Endometrial microvascular endothelial cells (primary cell): Measurements from ENCODE around the gene PLCH1. TPM values are rescaled to one million over a fixed set of nuclear protein-coding genes. Genes with fewer than 3 reads are reported as not detected.

ENCODE experiments used
- in situ Hi-C: cut with HindIII; loops from 2 replicates; pipeline ENCODE4 v1.10.0; 2017; ENCODE audit warnings: low sequenced_read_pairs, low pct_unique_long_range_greater_than_20kb; ENCODE audit errors: inconsistent ontology term
- total RNA-seq: library from RNA; depleted of rRNA; stranded (reverse); fragments of >200 nt; gene quantifications from one replicate; pipeline ENCODE4 v1.2.3, GENCODE V29; 2015; ENCODE audit errors: inconsistent ontology term

Gene PLCH1
- total RNA-seq, 1 donor from 2014 or later: not detected

DNA sequence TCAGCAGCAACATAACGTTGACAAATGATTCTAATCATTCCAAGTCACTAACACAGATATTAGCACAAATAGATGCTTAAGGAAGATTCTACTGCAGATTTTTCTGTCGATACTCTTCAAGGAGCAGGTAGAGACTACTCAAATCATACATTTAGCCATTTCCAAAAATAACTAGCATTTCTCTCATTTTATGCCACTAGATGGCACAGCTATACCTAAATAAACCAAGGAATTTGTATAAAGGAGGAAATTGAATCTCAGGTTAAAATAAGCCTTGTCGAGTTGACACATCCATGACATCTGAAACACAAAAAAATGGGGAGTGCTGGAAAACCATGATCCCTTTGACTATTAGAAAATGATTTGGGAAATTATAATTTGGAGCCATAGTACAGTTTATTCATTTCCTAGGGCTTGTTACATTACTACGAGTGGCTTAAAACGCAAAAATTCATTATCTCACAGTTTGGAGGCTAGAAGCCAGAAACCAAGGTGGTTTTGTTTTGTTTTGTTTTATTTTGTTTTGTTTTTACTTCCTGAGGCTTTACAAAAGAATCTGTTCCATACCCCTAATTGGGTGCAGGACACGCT lies 391.9 kb downstream of the PLCH1 start:
- in situ Hi-C loops: no loop called here

DNA sequence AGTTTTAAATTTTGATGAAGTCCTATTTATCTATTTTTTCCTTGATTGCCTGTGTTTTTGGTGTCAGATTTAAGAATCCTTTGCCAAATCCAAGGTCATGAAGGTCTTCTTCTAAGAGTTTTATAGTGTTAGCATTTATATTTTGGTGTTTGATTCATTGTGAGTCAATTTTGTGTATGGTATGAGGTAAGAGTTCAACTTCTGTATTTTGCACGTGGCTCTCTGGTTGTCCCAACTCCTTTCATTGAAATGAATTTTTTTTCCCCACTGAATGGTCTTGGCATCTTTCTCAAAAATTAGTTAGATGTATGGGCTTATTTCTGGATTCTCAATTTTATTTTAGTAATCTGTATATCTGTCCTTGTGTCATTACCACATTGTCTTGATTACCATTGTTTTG lies 394.3 kb downstream of the PLCH1 start:
- in situ Hi-C loops: no loop called here

DNA sequence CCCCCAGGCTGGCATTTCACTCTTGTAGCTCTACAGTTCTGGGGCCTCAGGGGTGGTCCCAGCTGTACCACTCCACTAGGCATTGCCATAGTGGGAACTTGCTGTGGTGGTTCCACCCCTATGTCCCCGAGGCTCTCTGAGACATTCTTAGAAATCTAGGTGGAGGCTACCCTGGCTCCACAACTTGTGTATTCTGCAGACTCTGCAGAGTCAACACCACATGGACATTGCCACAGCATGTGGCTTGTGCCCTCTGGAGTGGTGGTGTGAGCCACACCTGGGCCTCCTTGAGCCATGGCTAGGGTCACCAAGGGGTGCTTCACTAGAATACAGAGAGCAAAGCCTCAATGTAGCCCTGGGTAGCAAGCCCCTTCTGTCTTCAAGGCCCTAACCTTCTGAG lies 397.0 kb downstream of the PLCH1 start:
- in situ Hi-C loops: no loop called here

- in situ Hi-C loops: no loop called here
Observed at GRCh38 chr3:155342344-155342743, 402.5 kb downstream of the PLCH1 start.

- in situ Hi-C loops: no loop called here
Observed at GRCh38 chr3:155339052-155339451, 405.8 kb downstream of the PLCH1 start.

DNA sequence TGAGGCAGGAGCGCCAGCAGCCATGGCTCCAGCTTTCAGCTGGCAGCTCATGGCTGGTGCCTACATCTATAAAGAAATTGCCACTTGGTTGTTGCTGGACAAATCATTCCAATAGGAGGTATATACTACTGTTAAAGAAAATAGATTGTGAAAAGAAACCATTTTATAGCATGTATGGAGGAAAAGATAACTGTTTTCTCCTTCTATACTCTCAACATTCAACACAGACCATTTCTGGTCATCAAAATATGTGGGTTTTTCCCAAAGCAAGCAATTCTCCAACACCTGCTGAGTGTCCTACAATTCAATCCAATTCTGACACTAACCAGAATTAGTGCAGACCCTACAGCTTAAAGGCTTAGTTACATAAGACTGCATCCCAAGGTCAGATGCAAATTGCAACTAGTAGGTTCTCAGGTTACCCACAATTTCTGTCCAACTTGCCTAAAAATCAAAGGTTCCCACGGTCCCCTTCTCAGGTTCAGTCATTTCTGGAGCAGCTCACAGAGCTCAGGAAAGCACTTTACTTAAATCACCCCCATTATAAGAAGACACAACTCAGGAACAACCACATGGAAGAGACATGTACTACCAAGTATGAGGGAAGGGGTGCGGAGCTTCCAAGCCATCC lies 409.0 kb downstream of the PLCH1 start:
- in situ Hi-C loops: no loop called here

GRCh38 chr3:155334914-155335723 lies 409.8 kb downstream of the PLCH1 start:
- in situ Hi-C loops: no loop called here

GRCh38 chr3:155334215-155334913 lies 410.5 kb downstream of the PLCH1 start:
- in situ Hi-C loops: no loop called here

DNA sequence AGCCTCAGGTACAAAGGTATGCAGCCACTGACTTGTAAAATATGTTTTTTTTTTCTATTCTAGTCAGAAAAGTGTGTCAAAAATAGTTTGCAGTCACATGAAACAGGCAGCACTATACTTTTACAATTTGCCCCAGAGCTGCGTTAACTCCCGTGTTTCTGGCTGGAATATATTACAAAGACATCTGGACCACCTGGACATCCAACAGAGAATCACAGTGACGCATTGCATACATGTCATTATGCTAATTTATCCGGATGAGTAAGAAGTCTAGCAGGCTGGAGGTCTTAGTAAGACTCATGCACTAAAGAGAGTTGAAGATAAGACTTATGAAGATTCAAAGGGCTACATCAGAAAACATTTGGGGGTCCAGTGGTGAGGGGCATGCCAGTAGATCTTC lies 412.2 kb downstream of the PLCH1 start:
- in situ Hi-C loops: no loop called here

GRCh38 chr3:155331078-155331477 lies 413.8 kb downstream of the PLCH1 start:
- in situ Hi-C loops: no loop called here

- in situ Hi-C loops: no loop called here
Observed at GRCh38 chr3:155330370-155330769, 414.5 kb downstream of the PLCH1 start.

GRCh38 chr3:155329513-155330048 lies 415.3 kb downstream of the PLCH1 start:
- in situ Hi-C loops: no loop called here

GRCh38 chr3:155327871-155328270 lies 417.0 kb downstream of the PLCH1 start:
- in situ Hi-C loops: no loop called here

DNA sequence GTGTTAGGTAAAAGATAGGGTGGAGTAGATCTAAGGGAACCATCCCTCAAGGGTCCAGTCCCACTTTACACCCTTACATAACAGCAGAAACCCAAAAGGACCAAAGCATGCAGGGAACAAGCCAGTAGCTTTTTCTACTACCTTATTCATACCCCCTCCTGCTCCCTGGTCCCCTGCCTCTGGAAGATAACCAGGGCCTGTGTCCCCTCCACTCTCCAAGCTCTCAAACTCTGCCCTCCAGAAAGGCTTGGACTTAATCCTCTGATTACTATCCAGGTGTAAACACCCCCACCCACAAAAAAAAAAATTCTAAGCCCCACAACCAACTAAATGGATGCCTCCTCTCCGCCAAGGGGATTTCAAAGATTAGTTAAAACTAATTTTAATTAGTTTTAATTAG lies 417.4 kb downstream of the PLCH1 start:
- in situ Hi-C loops: no loop called here

DNA sequence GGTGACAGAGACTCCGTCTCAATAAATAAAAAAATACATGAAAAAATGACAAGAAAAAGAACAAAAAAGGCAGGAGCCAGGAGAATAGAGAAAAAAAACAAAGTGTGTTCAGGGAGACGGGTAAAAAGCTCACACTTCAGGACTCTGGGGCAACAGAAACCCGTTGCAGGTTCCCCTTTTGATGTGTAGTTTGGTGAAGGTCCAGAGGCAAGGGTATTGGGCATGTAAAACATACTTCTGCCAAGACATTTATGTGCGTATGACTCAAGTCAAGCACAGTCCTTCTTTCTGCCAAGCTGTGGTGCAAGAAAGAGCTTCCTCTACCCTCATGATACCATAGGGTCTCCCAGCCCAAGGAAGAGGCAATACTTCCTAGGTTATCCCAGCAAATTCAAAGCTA lies 418.0 kb downstream of the PLCH1 start:
- in situ Hi-C loops: no loop called here

DNA sequence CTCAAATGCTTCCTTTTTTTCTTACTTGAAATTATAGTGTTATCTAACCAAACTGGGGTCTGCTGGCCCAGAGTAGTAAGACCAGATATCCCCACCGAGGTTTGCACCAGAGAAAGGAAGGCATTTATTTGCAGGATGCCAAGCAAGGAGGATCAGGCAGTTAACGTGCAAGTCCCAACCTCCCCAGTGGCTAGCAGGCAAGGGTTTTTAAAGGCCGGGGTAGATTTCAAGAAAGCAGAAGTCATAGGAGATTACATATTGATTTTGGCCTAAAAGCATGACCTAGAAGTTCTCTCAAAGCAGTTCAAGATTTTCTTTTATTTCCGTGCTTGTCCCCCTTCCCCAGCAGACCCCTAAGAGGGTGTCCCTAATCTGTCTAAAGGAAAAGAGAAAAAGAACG lies 418.6 kb downstream of the PLCH1 start:
- in situ Hi-C loops: no loop called here
